PC-3 (cell line): ENCODE data around the gene ZMYM4. TPM values are rescaled to one million over a fixed set of nuclear protein-coding genes. Genes with fewer than 3 reads are reported as not detected.

Experiments
- ATAC-seq: fragments of 200-7000 bp; cut with Tn5 transposase; 2 replicates; pipeline ENCODE4 v1.9.1; 2020; ENCODE audit warnings: mild to moderate bottlenecking, moderate library complexity
- BruUV-seq: library from RNA; stranded (reverse); fragments of 400-500 nt; replicated peaks from 2 replicates; lab custom pipeline; 2021; lab: Mats Ljungman, UMichigan
- CTCF ChIA-PET: fragments of 300-600 bp; sonication (Branson Sonifier 250); formaldehyde crosslinking; loops from one replicate; lab custom pipeline; 2022; ENCODE audit warnings: antibody characterized with exemption; lab: Charles Lee
- POLR2A ChIA-PET: fragments of 300-600 bp; sonication (Branson Sonifier 250); formaldehyde crosslinking; loops from one replicate; lab custom pipeline; 2022; ENCODE audit warnings: antibody characterized with exemption; ENCODE audit not compliant: unreplicated experiment; lab: Charles Lee
- DNase-seq: peaks from one replicate; pipeline ENCODE4 v3.0.0-alpha.2; 2015
- H2AFZ ChIP-seq: fragments of 300-600 bp; sonication (generic); 2 replicates; pipeline ENCODE4 v1.6.0; 2016; ENCODE audit warnings: antibody characterized with exemption, low read length
- H3F3A ChIP-seq: fragments of 300-600 bp; sonication (generic); one replicate; pipeline ENCODE4 v1.6.0; 2017; ENCODE audit warnings: antibody characterized with exemption, low read length, control low read depth, mild to moderate bottlenecking; ENCODE audit not compliant: unreplicated experiment
- H3K27ac ChIP-seq: fragments of 300-600 bp; sonication (generic); 2 replicates; pipeline ENCODE4 v1.5.1; 2016; ENCODE audit warnings: mild to moderate bottlenecking, low read length
- H3K27me3 ChIP-seq: fragments of 300-600 bp; sonication (generic); 2 replicates; pipeline ENCODE4 v1.6.1; 2016; ENCODE audit warnings: low read length, mixed read lengths
- H3K36me3 ChIP-seq: fragments of 300-600 bp; sonication (generic); 2 replicates; pipeline ENCODE4 v1.6.1; 2016; ENCODE audit warnings: low read depth, mixed run types, low read length, mixed read lengths
- H3K4me1 ChIP-seq: fragments of 300-600 bp; sonication (generic); 2 replicates; pipeline ENCODE4 v1.5.1; 2016; ENCODE audit warnings: low read length; ENCODE audit not compliant: insufficient read depth
- H3K4me2 ChIP-seq: fragments of 300-600 bp; sonication (generic); 2 replicates; pipeline ENCODE4 v1.6.0; 2016; ENCODE audit warnings: low read length
- H3K4me3 ChIP-seq: fragments of 300-600 bp; sonication (generic); 2 replicates; pipeline ENCODE4 v1.5.1; 2016; ENCODE audit warnings: mild to moderate bottlenecking, low read length, mixed read lengths
- H3K79me2 ChIP-seq: fragments of 300-600 bp; sonication (generic); 2 replicates; pipeline ENCODE4 v1.6.1; 2017; ENCODE audit warnings: low read length, mixed read lengths
- H3K9ac ChIP-seq: fragments of 300-600 bp; sonication (generic); 2 replicates; pipeline ENCODE4 v1.6.0; 2016; ENCODE audit warnings: mild to moderate bottlenecking, low read length
- H3K9me2 ChIP-seq: fragments of 300-600 bp; sonication (generic); replicated peaks from 2 replicates; pipeline ENCODE4 v1.6.1; 2016; ENCODE audit warnings: mixed run types, low read length, mixed read lengths
- H3K9me3 ChIP-seq: fragments of 300-600 bp; sonication (generic); 2 replicates; pipeline ENCODE4 v1.6.1; 2016; ENCODE audit warnings: low read length, mixed read lengths
- H4K20me1 ChIP-seq: fragments of 300-600 bp; sonication (generic); 2 replicates; pipeline ENCODE4 v1.6.1; 2016; ENCODE audit warnings: low read length, mixed read lengths
- CTCF ChIP-seq: fragments of 300-600 bp; sonication (generic); conservative IDR thresholded peaks from 2 replicates; pipeline ENCODE4 v1.5.1; 2017; ENCODE audit warnings: antibody characterized with exemption, low read depth, mild to moderate bottlenecking, low read length
- EZH2 ChIP-seq: fragments of 300-600 bp; sonication (generic); IDR thresholded peaks from one replicate; pipeline ENCODE4 v1.6.1; 2017; ENCODE audit warnings: antibody characterized with exemption, mild to moderate bottlenecking, low read length; ENCODE audit not compliant: unreplicated experiment
- EZH2phosphoT487 ChIP-seq: fragments of 300-600 bp; sonication (generic); IDR thresholded peaks from 2 replicates; pipeline ENCODE4 v1.6.1; 2018; ENCODE audit warnings: mild to moderate bottlenecking, antibody characterized with exemption, low read length, borderline replicate concordance
- intact Hi-C: fragments of 100-400 bp; cut with micrococcal nuclease; formaldehyde crosslinking; loops from 2 replicates; pipeline ENCODE4 v1.9.0; 2023
- total RNA-seq: library from RNA; depleted of rRNA; stranded (reverse); fragments of >200 nt; gene quantifications from 2 replicates; pipeline ENCODE4 v1.2.3, GENCODE V29; 2014

The ZMYM4 gene
- total RNA-seq, 1 experiment from 2014 or later: 28.5 TPM

DNA sequence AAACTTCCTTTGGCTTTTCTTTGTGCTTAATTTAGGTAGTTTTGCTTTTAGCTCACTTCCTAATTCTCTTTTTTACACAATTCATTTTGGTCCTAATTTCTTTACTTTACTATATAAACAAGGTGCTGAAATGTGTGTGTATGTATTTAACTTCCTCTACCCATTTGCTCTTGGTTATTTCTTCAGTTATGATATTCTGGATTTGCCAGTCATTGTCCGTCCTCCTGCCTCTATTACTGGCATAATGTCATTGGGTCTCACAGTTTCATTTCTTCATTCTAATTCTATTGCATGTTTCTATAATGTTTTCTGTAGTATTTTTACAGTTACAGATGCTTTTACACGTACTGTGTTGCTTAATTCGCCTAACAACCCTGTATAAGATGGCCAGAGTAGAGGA lies 96.2 kb downstream of the ZMYM4 start:
- Histone ChIP-seq H3K9me3 (no peaks in the 10 kb centered on the region), H3K4me2 (no peak overlapping the region), H3K4me3 (no peak overlapping the region), H2AFZ (no peak overlapping the region), H3K9ac (no peak overlapping the region), H3F3A (no peaks in the 10 kb centered on the region), H3K9me2 (no peaks in the 10 kb centered on the region), H4K20me1 (0 out of 2 replicates have a peak, but pooled peaks cover 3% of the 10 kb centered on the region), H3K27me3 (no peaks in the 10 kb centered on the region), H3K36me3 (peaks cover 10% of the 10 kb centered on the region; the same call in 1 of the 2 replicates), H3K27ac (no peak overlapping the region), H3K4me1 (no peaks in the 10 kb centered on the region), H3K79me2 (no peaks in the 10 kb centered on the region)
- ChIA-PET POLR2A (interaction anchor here (0.6 kb wide), 1 partner anchor 139 kb away, joined by 5 read pairs; no protein-coding TSS in a partner anchor), CTCF (interaction anchor here (0.6 kb wide), 1 partner anchor 198 kb away, joined by 3 read pairs; no protein-coding TSS in a partner anchor)
- TF ChIP-seq CTCF: no peak
- no peak for TF ChIP-seq EZH2phosphoT487
- no peak for TF ChIP-seq EZH2
- BruUV-seq: no TSS peak
- intact Hi-C loops: loop anchor here (10.0 kb wide), 1 partner anchor 160 kb away; no protein-coding TSS in a partner anchor
- DNase-seq (no peak), ATAC-seq (no peak)

GRCh38 chr1:35367914-35368313 lies 99.4 kb downstream of the ZMYM4 start:
- Histone ChIP-seq H3K27me3 (no peaks in the 10 kb centered on the region), H3K9me3 (no peaks in the 10 kb centered on the region), H3K4me2 (no peak overlapping the region), H3K4me3 (no peak overlapping the region), H4K20me1 (0 out of 2 replicates have a peak, but pooled peaks cover 3% of the 10 kb centered on the region), H3K4me1 (no peaks in the 10 kb centered on the region), H3K9me2 (no peaks in the 10 kb centered on the region), H3K36me3 (peaks cover 3% of the 10 kb centered on the region; the same call in 1 of the 2 replicates), H3K27ac (no peak overlapping the region), H3K79me2 (no peaks in the 10 kb centered on the region), H2AFZ (no peak overlapping the region), H3K9ac (no peak overlapping the region), H3F3A (no peaks in the 10 kb centered on the region)
- BruUV-seq: no TSS peak
- ATAC-seq (no peak), DNase-seq (no peak)
- TF ChIP-seq CTCF: no peak
- TF ChIP-seq EZH2phosphoT487: no peak
- no peak for TF ChIP-seq EZH2
- intact Hi-C loops: loop anchor here (10.0 kb wide), 1 partner anchor 163 kb away; no protein-coding TSS in a partner anchor
- ChIA-PET POLR2A (no interaction called here), CTCF (no interaction called here)

GRCh38 chr1:35369922-35370671 lies 101.6 kb downstream of the ZMYM4 start:
- H3K36me3 ChIP-seq: no peaks in the 10 kb centered on the region
- DNase-seq: no peak
- no peaks in the 10 kb centered on the region for H3K9me3 ChIP-seq
- H3K4me1 ChIP-seq: no peaks in the 10 kb centered on the region
- no TSS peak for BruUV-seq
- intact Hi-C loops: loop anchor here (10.0 kb wide), 1 partner anchor 165 kb away; no protein-coding TSS in a partner anchor
- H3K9me2 ChIP-seq: no peaks in the 10 kb centered on the region
- no peak overlapping the region for H3K9ac ChIP-seq
- ChIA-PET CTCF (interaction anchor here (0.6 kb wide), 1 partner anchor 501 kb away, joined by 8 read pairs; no protein-coding TSS in a partner anchor), POLR2A (no interaction called here)
- no peak overlapping the region for H2AFZ ChIP-seq
- H3K79me2 ChIP-seq: no peaks in the 10 kb centered on the region
- H3K4me3 ChIP-seq: no peak overlapping the region
- no peaks in the 10 kb centered on the region for H3K27me3 ChIP-seq
- TF ChIP-seq EZH2phosphoT487: no peak
- no peak for TF ChIP-seq EZH2
- no peak for TF ChIP-seq CTCF
- no peak for ATAC-seq
- no peaks in the 10 kb centered on the region for H3F3A ChIP-seq
- H3K4me2 ChIP-seq: no peak overlapping the region
- no peak overlapping the region for H3K27ac ChIP-seq
- 0 out of 2 replicates have a peak, but pooled peaks cover 3% of the 10 kb centered on the region for H4K20me1 ChIP-seq
